GM19328 (cell line): ENCODE data around the gene CERS6.
"Not testable (repeated sequence)": the region's sequence is repeated elsewhere in the genome, so short reads cannot be mapped to it uniquely, and the experiment has no call there.

Experiments used
- ATAC-seq: cut with Tn5 transposase; IDR thresholded peaks from one replicate; pipeline ENCODE4 v1.9.1; 2021; ENCODE audit warnings: mild to moderate bottlenecking, moderate library complexity; ENCODE audit not compliant: unreplicated experiment

CERS6 gene

DNA sequence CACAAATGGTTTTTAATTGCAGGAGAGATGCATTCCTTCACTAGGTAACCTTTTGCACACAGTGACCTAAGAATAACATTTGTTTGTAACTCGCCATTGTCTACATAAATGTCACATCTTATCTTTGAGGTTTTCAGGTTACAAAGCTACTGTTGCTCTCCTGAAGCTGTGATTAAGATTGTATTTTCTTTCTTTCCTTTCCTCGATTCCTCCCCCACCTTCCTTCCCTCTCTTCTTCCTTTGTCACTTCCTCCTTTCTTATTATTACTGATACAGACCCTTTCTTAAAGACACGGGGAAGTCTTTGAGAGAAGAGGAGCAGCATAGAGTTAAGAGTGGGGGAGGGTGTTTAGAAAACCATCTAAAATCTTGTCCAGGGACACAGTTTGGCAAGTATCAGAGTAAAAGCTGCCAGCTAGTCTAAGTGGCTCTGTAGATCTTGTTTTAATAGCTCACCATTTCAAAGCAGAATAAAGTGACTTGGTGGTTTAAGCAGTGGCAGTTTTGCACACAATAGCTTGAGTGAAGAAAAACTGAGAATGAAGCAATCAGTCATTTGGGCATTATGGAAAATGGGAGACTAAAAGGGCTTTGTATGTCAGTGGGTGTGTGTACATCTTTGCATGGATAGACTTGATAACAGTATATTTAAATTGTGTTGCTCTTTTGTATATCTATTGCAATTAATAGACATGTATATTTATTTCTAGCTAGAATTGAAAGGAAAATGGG, 10.9 kb downstream of the CERS6 start:
- ATAC-seq: no peak

DNA sequence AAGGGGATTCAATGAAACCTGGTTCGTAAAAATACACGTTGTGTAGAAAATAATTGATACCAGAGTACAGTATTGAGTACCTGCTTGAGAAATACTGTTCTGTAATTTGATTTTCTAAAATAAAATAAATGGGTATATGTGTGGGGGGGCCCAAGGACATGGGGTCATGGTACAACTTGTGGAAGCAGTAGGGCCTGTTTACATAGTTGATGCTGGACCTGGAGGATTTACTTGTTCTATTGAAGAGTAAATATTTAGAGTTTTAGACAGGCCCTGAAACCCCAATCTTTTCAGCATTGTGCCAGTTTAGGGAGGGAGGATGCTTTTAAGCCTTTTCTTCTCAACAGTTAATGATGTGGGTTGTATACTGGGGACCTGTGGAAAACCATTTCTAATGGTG, 11.7 kb downstream of the CERS6 start:
- no peak for ATAC-seq

DNA sequence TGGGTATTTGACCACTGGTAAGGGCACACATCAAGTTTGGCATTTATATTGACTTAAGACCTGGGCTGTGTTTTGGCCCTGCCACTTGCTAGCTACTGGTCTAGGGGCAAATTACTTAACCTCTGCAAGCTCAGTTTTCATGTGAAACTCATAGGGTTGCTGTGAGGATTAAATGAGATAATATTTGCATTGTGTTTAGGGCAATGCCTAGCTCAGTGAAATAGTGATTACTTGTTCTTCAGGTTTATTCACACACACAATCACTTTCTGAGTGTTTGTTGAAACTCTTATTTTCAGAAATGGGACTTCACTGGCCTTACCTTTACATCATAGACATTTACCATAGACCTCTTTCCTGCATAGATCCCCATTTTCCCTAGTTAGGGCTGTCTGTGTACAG, 12.3 kb downstream of the CERS6 start:
- ATAC-seq: no peak

DNA sequence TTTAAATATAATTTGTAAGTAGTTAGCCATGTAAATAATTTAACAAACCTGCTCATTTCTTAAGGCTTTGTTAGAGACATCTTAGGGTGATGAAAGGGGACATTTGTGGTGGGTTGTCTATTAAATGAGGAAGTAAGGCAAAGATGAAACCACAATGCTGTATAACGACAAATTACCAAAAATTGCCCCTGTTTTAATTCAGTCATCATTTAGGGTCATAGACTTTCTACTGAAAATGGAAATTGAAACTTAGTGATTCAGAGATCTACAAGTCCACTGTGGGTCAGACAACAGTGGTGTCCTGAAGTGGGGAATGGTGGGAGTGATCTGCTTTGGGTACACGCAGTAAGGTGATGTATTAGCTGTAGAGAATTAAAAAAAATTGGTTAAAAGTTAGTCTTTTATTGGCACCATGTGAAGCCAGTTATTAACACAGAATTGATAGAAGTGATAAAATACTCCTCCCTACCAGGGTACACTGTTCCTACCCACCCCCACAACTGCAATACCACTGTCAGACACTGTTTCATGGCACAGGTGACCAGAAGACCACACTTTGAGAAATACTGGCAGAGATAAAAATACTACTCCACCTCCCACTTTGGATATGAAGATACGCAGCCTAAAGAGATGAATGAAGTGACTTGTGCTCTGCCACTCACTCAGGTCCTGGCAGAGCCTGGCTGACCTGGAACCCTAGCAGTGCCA, 13.4 kb downstream of the CERS6 start:
- ATAC-seq: peak; percentile 52

DNA sequence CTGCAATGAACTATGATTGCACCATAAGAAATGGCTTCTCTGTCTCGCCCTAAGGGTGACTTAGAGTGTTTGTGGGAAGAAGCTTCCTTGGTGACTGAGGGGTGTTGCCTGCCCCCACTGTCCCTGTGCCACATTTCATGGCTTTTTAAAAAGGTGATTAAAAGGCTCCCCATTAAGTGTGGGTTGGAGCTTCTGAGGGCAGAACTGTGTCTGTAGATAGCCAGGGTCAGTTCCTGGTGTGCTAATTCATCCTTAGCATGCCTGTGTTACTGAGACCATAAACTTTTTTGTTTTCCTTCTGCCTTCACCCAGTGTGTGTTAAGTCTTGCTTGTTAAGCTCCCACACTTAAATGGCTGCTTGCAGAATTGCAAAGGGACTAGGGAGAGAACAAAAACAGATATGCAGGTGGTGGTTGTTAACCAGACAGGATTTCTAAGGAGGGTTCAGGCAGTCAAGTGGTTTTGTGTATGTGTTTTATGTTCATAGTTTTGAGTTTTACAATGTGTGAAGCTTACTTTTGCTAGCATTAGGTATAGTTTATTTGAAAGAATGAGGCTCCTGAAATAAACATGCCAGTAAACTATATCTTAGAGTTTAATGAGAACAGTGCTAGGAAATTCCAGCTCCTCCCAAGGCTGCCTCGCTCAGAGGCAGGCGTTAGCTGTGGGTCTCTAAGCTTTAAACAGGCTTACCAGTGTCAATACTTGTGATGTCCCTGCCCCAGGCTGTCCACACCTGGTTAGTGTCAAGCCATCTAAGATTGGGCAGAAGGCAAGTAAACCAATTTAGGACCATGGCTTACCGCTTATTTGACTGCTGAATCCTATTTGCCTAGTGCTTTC, 14.5 kb downstream of the CERS6 start:
- no peak for ATAC-seq

DNA sequence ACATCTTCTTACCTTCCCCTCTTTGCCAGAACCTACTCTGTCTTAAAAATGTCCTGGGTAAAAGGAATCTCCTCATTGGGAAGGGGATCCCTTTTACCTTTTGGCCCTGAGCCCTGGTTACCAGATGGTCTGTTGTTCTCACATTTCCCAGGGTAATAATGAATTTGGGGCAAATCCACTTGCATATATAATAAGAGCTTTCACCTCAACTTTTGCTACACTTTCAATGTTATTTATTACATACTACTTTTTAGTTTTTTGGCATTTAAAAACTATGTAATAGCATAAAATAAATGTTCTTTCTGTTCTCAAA, 15.0 kb downstream of the CERS6 start:
- no peak for ATAC-seq

DNA sequence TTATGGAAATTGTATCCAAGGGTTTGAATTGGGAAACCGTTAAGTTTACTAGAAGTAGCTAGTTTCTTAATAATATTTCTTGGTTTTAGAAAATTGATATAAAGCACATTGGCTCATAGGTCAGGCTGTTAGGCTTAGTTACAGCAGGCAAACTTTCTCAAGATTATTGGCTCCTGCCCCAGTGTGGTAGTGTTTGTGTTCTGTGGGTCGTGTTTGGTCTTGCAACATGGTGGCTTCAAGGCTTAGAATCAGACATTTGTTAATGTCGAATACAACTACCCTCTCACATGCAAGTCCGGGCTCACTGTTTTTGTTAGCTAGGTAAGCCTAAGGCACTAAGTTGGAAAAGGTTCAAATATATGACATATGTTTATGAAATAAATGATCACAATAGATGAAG, 19.6 kb downstream of the CERS6 start:
- no peak for ATAC-seq

DNA sequence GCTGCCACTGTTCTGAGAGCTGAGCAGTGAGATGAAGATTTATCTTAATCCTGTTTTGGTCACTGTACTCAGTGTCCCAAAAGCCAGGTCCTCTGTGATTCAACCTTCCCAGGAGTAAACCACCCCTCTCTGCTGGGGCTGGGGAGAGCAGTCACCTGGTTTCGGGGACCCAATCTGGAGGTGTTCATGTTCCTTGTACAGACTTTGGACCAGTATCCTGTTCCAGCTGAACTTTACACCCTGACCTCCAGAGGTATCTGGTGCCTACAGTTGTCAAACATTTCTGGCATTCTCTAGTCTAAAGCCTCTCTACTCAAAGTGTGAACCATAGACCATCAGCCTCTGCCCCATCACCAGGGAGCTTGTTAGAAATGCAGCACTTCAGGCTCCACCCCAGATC, 22.1 kb downstream of the CERS6 start:
- ATAC-seq: no peak

DNA sequence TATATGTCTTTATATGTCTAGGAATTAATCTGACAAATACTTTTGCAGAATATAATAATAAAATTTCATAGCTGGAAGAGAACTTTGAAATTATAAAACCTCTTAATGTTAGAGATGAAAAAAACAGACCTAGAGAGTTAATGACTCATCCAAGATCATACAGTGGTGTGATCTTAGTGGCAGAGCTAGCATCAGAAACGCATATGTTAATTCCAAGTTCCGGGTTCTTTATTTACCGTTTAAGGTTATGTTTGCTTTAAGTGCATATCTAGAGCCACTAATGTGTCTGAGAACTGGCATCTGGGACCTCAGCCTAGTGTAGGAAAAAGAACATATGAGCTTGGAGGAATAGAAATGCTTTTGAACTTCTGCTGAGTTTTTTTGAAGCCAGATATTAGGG, 24.3 kb downstream of the CERS6 start:
- ATAC-seq: no peak

DNA sequence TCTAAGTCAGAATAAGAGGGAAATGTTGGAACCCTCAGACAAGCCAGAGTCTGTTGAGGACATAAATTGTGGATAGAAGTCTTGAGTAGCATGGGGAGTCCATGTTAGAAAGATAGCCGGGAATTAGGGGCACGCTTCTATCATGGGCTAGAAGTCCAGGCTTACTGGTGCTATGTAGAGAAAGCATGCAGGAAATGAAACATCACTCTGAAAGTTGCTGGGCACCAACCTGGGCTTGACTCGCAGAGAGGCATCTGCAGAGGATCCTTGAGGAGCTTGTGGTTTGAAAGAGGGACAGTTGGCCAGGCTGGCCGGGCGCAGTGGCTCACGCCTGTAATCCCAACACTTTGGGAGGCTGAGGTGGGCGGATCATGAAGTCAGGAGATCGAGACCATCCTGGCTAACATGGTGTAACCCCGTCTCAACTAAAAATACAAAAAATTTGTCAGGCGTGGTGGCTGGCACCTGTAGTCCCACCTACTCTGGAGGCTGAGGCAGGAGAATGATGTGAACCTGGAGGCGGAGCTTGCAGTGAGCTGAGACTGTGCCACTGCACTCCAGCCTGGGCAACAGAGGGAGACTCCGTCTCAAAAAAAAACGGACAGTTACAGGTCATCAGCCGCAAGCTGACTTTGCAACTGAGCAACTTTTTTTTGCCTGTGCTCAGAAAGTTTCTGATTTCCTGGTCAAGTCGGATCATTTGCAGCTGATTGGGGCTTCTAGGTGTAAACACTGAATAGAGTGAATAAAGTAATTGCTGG, 24.9 kb downstream of the CERS6 start:
- no peak for ATAC-seq

DNA sequence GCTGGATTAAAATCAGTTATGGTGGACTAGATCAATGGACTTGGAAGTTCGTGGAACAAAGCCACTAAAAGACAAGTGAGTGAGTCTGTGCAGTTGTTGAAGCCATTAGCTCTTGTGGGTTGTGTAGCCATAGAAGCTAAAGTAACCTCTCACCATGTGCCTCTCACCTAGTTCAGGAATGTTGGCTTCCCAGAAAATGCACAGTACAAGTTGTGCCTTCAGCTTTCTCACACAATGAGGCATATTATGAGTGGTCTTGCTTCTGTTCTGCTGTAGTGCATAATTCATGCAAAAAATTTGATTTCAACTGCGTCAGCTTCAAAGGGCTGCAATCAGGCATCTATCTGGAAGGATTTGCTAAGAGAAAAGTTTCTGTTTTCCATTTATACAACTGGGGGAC, 26.2 kb downstream of the CERS6 start:
- ATAC-seq: no peak

DNA sequence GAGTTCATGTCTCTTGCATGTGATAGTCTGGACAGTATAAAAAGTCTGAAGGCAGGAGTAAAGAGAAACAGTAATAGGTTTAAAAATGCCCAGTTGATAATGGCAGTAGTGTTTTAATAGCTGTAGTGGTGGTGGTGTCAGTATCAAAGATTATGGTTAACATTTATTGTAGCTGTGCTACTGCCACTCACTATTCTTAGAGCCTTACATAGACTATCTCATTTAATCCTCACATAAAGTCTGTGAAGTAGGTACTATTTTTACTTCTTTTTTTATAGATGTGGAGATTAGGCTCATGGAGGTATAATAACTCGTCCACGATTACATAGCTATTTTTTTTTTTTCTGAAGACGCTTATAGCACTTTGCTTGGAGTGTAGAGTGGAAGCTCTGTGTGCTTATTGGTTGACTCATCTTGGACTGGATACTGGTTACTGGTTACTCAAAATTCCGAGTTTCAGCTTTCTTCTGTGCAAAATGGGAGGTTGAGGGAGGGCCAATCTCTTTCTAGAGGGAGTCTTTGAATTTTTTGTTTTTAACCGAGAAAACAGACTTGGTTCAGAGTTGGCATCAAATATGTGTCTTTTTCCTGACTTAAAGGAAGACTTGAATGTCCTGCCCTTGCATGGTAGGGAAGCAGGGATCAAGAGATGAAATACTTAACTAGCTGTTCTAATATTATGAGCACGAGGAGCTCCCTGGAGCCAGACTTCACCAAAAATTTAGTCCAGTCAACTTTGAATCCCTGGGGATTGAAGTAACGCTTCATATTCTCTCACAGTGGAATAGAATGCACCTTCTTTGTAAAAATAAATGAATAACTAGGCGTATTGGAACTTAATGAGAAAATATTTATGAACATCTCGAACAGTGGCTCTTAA, 27.1 kb downstream of the CERS6 start:
- ATAC-seq: no peak

DNA sequence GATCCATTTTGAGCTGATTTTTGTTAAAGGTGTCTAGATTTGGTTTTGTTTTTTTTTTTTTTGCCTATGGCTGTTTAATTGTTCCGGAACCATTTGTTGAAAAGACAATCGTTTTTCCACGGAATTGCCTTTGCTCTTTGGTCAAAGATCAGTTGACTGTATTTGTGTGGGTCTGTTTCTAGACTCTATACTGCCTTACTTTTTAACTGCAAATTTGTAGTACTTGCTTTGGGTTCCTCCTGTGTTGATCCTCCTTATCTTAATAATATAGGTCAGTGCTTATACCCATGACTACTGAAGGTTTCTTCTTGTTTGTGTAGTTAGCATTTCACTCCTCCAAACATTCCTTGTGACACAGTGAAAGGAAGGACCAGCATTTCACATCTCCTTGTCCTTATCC, 30.4 kb downstream of the CERS6 start:
- ATAC-seq: no peak

DNA sequence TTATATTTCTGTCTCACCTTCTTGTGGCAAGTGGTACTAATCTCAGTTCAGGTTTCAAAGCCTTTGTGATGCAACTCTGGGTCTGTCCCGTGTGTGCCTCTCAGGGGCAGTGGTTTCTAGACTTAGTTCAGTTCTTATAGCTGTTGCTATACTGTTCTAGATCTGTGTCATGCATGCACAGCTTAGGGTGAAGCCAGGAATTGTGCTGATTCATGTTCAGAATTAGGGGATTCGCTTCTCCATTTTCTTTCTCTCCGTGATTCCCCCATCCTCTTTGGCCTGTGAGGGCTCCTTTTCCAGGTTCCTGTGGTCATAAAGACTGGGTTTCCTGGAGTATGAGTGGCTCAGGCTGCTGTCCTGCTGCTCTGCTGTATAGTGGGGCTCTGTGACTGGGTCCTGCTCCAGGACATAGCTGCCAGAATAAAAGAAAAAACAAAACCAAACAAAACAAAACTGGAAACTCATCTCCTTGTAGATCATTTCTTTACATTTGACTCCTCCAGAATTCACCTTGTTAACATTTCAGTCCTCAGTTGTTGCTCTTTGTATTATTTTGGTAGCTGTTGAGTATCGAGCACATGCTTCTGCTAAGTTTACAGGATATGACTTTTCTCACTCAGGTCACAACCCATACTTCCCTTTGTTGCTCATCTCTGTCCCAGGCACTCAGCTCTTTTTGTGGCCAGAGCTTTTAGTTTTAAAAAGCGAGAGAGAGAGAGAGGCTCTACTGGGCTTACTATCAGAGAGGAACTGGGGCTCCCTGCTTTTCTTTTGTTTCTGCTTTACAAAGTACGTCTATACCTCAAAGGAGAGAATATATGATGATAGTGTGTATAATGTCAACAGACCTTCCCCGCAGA, 34.2 kb downstream of the CERS6 start:
- ATAC-seq: peak; percentile 91

DNA sequence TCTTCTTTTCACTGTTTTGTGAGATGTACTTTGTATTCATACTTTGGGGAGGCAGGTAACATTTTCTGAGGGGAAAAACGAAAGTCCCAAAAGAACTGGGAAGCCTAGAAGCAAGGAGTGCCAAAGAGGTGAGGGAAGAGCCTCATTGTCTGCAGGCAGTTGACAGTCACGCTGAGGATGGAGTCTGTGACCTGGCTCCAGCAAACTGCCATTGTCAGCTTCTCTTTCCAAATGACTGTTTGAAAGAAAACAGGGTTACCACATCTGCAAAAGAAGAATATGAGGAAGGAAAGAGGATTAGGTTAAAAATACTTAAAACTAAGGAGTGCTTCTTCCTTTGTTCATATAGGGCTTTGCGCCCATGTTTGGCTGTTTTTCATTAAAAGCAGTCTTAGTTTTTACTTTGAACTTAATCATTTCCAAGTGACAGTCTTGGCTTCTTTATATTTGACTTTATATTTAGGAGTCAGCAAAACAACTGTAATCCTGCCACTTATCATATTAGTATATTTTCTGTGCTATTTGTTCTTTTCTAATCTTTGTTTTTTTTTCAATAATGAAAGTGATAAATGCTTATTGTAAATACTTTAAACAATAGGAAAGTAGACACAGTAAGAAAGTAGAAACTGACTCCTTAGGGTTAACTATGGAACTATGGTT, 35.0 kb downstream of the CERS6 start:
- ATAC-seq: no peak

DNA sequence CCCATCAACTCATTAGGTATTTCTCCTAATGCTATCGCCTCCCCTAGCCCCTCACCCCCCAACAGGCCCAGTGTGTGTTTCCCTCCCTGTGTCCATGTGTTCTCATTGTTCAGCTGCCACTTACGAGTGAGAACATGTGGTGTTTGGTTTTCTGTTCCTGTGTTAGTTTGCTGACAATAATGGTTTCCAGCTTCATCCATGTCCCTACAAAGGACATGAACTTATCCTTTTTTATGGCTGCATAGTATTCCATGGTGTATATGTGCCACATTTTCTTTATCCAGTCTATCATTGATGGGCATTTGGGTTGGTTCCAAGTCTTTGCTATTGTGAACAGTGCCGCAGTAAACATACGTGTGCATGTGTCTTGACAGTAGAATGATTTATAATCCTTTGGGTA, 35.7 kb downstream of the CERS6 start:
- ATAC-seq: not testable (repeated sequence)

DNA sequence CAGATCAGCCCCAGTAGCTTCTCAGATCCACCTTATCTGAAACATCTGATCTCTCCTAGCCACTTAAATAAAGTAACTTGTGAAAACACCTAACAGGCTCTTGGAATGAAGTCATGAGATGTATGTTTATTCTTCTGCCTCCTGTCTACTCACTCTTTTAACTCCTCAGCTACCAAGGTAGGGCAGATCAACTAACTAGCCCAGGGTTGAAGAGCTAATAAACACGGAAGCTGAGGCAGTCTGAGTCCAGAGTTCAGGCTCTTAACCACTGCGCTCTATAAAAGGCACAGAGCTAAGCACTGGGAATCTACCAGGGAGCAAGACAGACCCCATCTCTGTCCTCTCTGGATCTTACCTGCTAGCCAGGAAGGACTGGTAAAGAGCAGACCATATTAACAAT, 37.1 kb downstream of the CERS6 start:
- ATAC-seq: not testable (repeated sequence)

DNA sequence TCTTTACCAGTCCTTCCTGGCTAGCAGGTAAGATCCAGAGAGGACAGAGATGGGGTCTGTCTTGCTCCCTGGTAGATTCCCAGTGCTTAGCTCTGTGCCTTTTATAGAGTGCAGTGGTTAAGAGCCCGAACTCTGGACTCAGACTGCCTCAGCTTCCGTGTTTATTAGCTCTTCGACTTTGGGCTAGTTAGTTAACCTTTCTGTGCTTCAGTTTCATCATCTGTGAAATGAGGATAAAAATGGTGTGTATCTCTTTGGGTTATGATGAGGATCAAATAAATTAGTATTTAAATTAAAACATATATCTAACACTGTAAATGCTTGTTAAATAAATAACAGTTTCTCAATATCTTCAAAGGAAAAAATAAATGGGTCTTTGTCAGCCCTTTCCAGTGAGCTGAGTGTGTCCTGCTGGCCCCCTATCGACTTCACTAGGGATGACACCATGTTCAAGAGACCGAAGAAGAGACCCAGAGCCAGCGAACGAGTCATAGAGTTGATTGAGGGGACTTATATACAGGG, 38.2 kb downstream of the CERS6 start:
- ATAC-seq: no peak

DNA sequence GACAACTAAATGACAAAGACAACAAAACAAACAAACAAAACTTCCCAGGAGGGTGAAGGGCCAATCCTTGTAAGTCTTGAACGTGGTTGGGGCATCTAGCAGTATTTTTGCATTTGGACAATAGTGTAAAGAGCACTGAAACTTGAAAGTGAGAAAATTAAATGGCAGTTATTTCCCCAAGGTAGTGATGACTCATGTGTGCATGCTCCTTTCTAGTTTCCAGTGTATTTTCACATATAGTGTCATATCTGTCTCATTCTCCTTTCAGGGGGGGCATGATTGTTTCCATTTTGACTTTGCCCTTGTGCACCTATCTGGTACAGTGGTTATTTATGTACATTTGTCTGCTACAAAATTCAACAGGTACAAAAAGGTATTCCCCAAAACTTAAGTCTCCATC, 39.5 kb downstream of the CERS6 start:
- ATAC-seq: peak; percentile 74
